ENCODE measurements around the gene HBEGF. TPM values are rescaled to one million over a fixed set of nuclear protein-coding genes. Genes with fewer than 3 reads are reported as not detected.

HBEGF gene
- total RNA-seq, 4 donors from 2014 or later = 4.7 to 17.4 (median 6.6) TPM

- Histone ChIP-seq H3K4me3 (no peak overlapping the region), H3K4me1 (peaks cover 3 to 45% (median 22%) of the 10 kb centered on the region in 3 donors), H3K27me3 (no peaks in the 10 kb centered on the region), H3K9me3 (no peaks in the 10 kb centered on the region), H3K36me3 (no peaks in the 10 kb centered on the region), H3K27ac (peak overlapping the region; percentile 47 to 80 (median 76))
- TF ChIP-seq EP300 (IDR thresholded peaks at IDR 0.05) (no peak), POLR2AphosphoS5 (IDR thresholded peaks at IDR 0.05) (peak; percentile 69)
- 21 to 40% methylated on average over 3 to 5 of the region's 9 CpGs for WGBS, 2 donors (ENCODE audit: low coverage in 1 of 2)
- peak; percentile 72 for ATAC-seq
Observed at GRCh38 chr5:140322751-140323731, 23.4 kb downstream of the HBEGF start.

- H3K27ac ChIP-seq = peak overlapping the region in 2 of 4 donors; percentile 9 to 80
- ATAC-seq = peak; percentile 55
- WGBS, 2 donors (ENCODE audit: low coverage in 1 of 2) = 69 to 100% methylated on average over 2 of the region's 2 CpGs
- H3K36me3 ChIP-seq = no peaks in the 10 kb centered on the region
- no peaks in the 10 kb centered on the region for H3K27me3 ChIP-seq
- H3K9me3 ChIP-seq = no peaks in the 10 kb centered on the region
- TF ChIP-seq CTCF (IDR thresholded peaks at IDR 0.05) (no peak), POLR2AphosphoS5 (IDR thresholded peaks at IDR 0.05) (no peak), EP300 (IDR thresholded peaks at IDR 0.05) (no peak), POLR2A (IDR thresholded peaks at IDR 0.05) (no peak)
- peaks cover 3 to 38% (median 22%) of the 10 kb centered on the region in 3 donors for H3K4me1 ChIP-seq
- no peak overlapping the region for H3K4me3 ChIP-seq
Observed at GRCh38 chr5:140321796-140322195, 24.6 kb downstream of the HBEGF start.

GRCh38 chr5:140319833-140320232, 26.6 kb downstream of the HBEGF start:
- peaks cover 3 to 33% (median 22%) of the 10 kb centered on the region in 3 donors for H3K4me1 ChIP-seq
- no peak overlapping the region for H3K27ac ChIP-seq
- no peaks in the 10 kb centered on the region for H3K27me3 ChIP-seq
- H3K4me3 ChIP-seq = no peak overlapping the region
- H3K36me3 ChIP-seq = no peaks in the 10 kb centered on the region
- no peak for ATAC-seq
- TF ChIP-seq POLR2AphosphoS5 (IDR thresholded peaks at IDR 0.05) = no peak
- TF ChIP-seq POLR2A (IDR thresholded peaks at IDR 0.05) = no peak
- no peak for TF ChIP-seq CTCF (IDR thresholded peaks at IDR 0.05)
- no peak for TF ChIP-seq EP300 (IDR thresholded peaks at IDR 0.05)
- 100% methylated on average over 1 of the region's 1 CpG; no CpG with 5 or more reads in 1 of the 2 donors for WGBS, 2 donors (ENCODE audit: low coverage in 1 of 2)
- H3K9me3 ChIP-seq = no peaks in the 10 kb centered on the region

GRCh38 chr5:140318792-140319191, 27.6 kb downstream of the HBEGF start:
- ATAC-seq = no peak
- Histone ChIP-seq H3K27me3 (no peaks in the 10 kb centered on the region), H3K4me3 (no peak overlapping the region), H3K9me3 (no peaks in the 10 kb centered on the region), H3K36me3 (no peaks in the 10 kb centered on the region), H3K27ac (no peak overlapping the region), H3K4me1 (peaks cover 3 to 23% (median 16%) of the 10 kb centered on the region in 3 donors)
- 91 to 94% methylated on average over 3 to 4 of the region's 4 CpGs for WGBS, 2 donors (ENCODE audit: low coverage in 1 of 2)
- TF ChIP-seq CTCF (IDR thresholded peaks at IDR 0.05) = no peak
- TF ChIP-seq POLR2A (IDR thresholded peaks at IDR 0.05) = no peak
- TF ChIP-seq POLR2AphosphoS5 (IDR thresholded peaks at IDR 0.05) = no peak
- no peak for TF ChIP-seq EP300 (IDR thresholded peaks at IDR 0.05)

- Histone ChIP-seq H3K27ac (no peak overlapping the region), H3K9me3 (no peaks in the 10 kb centered on the region), H3K4me1 (peaks cover 0 to 15% (median 7%) of the 10 kb centered on the region in 3 donors), H3K36me3 (no peaks in the 10 kb centered on the region), H3K4me3 (no peak overlapping the region), H3K27me3 (no peaks in the 10 kb centered on the region)
- ATAC-seq = no peak
- 57 to 85% methylated on average over 4 to 5 of the region's 5 CpGs for WGBS, 2 donors (ENCODE audit: low coverage in 1 of 2)
- TF ChIP-seq POLR2AphosphoS5 (IDR thresholded peaks at IDR 0.05) = no peak
- no peak for TF ChIP-seq POLR2A (IDR thresholded peaks at IDR 0.05)
- TF ChIP-seq CTCF (IDR thresholded peaks at IDR 0.05) = no peak
- TF ChIP-seq EP300 (IDR thresholded peaks at IDR 0.05) = no peak
Observed at GRCh38 chr5:140317859-140318258, 28.5 kb downstream of the HBEGF start.
